Neural cell (in vitro differentiated cells): ENCODE data around the gene KNTC1. TPM values are rescaled to one million over a fixed set of nuclear protein-coding genes. Genes with fewer than 3 reads are reported as not detected.

Experiments
- H2AFZ ChIP-seq: fragments of 200-600, 300-800 bp; sonication (generic), shearing (Covaris generic); 2 replicates; pipeline ENCODE4 v1.6.0; 2014; ENCODE audit warnings: low read depth, mild to moderate bottlenecking, antibody characterized with exemption, low read length, moderate library complexity
- H3F3A ChIP-seq: fragments of 200-600 bp; shearing (Covaris generic); 2 replicates; pipeline ENCODE4 v1.6.1; 2016; ENCODE audit warnings: mild to moderate bottlenecking, moderate library complexity, mixed read lengths, antibody characterized with exemption, low read length; ENCODE audit not compliant: insufficient read depth, poor library complexity, severe bottlenecking
- H3K27ac ChIP-seq: fragments of 200-600, 300-800 bp; sonication (generic), shearing (Covaris generic); 2 replicates; pipeline ENCODE4 v1.5.1; 2014; ENCODE audit warnings: mild to moderate bottlenecking, low read length, moderate library complexity
- H3K27me3 ChIP-seq: fragments of 300-800, 200-600 bp; sonication (generic), shearing (Covaris generic); 2 replicates; pipeline ENCODE4 v1.6.0; 2014; ENCODE audit warnings: mild to moderate bottlenecking, low read depth, low read length, moderate library complexity; ENCODE audit not compliant: insufficient read depth
- H3K36me3 ChIP-seq: fragments of 300-800, 200-600 bp; sonication (generic), shearing (Covaris generic); 2 replicates; pipeline ENCODE4 v1.5.1; 2014; ENCODE audit warnings: mild to moderate bottlenecking, antibody characterized with exemption, low read length, moderate library complexity; ENCODE audit not compliant: insufficient read depth
- H3K4me2 ChIP-seq: fragments of 300-800, 200-600 bp; sonication (generic), shearing (Covaris generic); 2 replicates; pipeline ENCODE4 v1.6.0; 2014; ENCODE audit warnings: mild to moderate bottlenecking, low read length
- H3K4me3 ChIP-seq: fragments of 300-800, 200-600 bp; sonication (generic), shearing (Covaris generic); 2 replicates; pipeline ENCODE4 v1.5.1; 2014; ENCODE audit warnings: mild to moderate bottlenecking, low read length, moderate library complexity
- H3K79me2 ChIP-seq: fragments of 200-600 bp; shearing (Covaris generic); replicated peaks from 2 replicates; pipeline ENCODE4 v1.6.0; 2014; ENCODE audit warnings: mild to moderate bottlenecking, low read length, moderate library complexity; ENCODE audit not compliant: insufficient read depth
- H3K9ac ChIP-seq: fragments of 300-800, 200-600 bp; sonication (generic), shearing (Covaris generic); 2 replicates; pipeline ENCODE4 v1.6.1; 2016; ENCODE audit warnings: mild to moderate bottlenecking, low read length, mixed read lengths
- H3K9me2 ChIP-seq: fragments of 200-600 bp; shearing (Covaris generic); 2 replicates; pipeline ENCODE4 v1.6.1; 2016; ENCODE audit warnings: mild to moderate bottlenecking, low read length, mixed read lengths; ENCODE audit not compliant: insufficient read depth
- H3K9me3 ChIP-seq: fragments of 200-600, 300-800 bp; sonication (generic), shearing (Covaris generic); 2 replicates; pipeline ENCODE4 v1.6.1; 2016; ENCODE audit warnings: mild to moderate bottlenecking, mixed run types, low read length, moderate library complexity, mixed read lengths
- H4K20me1 ChIP-seq: fragments of 200-600 bp; shearing (Covaris generic); 2 replicates; pipeline ENCODE4 v1.6.1; 2016; ENCODE audit warnings: mild to moderate bottlenecking, mixed run types; ENCODE audit not compliant: insufficient read depth
- EP300 ChIP-seq: fragments of 450-650 bp; conservative IDR thresholded peaks from 2 replicates; pipeline ENCODE4 v1.6.1; 2014; ENCODE audit warnings: antibody characterized with exemption, mild to moderate bottlenecking, moderate library complexity; ENCODE audit not compliant: poor library complexity, severe bottlenecking
- EZH2 ChIP-seq: fragments of 200-600, 300-800 bp; shearing (Covaris generic), sonication (generic); IDR thresholded peaks from 2 replicates; pipeline ENCODE4 v1.6.1; 2014; ENCODE audit warnings: antibody characterized with exemption, low read length, borderline replicate concordance, mild to moderate bottlenecking; ENCODE audit not compliant: insufficient read depth, poor library complexity, severe bottlenecking
- MXI1 ChIP-seq: fragments of 450-650 bp; conservative IDR thresholded peaks from 2 replicates; pipeline ENCODE4 v1.6.1; 2014; ENCODE audit warnings: antibody characterized with exemption, mild to moderate bottlenecking; ENCODE audit not compliant: poor library complexity, severe bottlenecking
- POLR2AphosphoS5 ChIP-seq: IDR thresholded peaks from 2 replicates; pipeline ENCODE4 v1.6.1; 2012
- RAD21 ChIP-seq: fragments of 450-650 bp; conservative IDR thresholded peaks from 2 replicates; pipeline ENCODE4 v1.6.1; 2014; ENCODE audit warnings: antibody characterized with exemption, mild to moderate bottlenecking, moderate library complexity
- SMC3 ChIP-seq: fragments of 450-650 bp; conservative IDR thresholded peaks from 2 replicates; pipeline ENCODE4 v1.6.1; 2014; ENCODE audit warnings: antibody characterized with exemption, mild to moderate bottlenecking, moderate library complexity; ENCODE audit not compliant: poor library complexity
- TAF1 ChIP-seq: IDR thresholded peaks from 2 replicates; pipeline ENCODE4 v1.6.1; 2012; ENCODE audit warnings: low read depth
- polyA plus RNA-seq: library from polyadenylated mRNA; depleted of rRNA; stranded (reverse); fragments of >200 nt; gene quantifications from 2 replicates; pipeline ENCODE4 v1.2.3, GENCODE V29; 2014
- TF ChIP-seq, protein P1 (sequence below): IDR thresholded peaks from 2 replicates; pipeline ENCODE4 v1.6.1; 2012; ENCODE audit warnings: borderline replicate concordance
- TF ChIP-seq, protein P2 (sequence below): fragments of 450-650 bp; IDR thresholded peaks from 2 replicates; pipeline ENCODE4 v1.5.1; 2014; ENCODE audit warnings: antibody characterized with exemption, mild to moderate bottlenecking, moderate library complexity; ENCODE audit not compliant: poor library complexity, severe bottlenecking

Gene KNTC1
- polyA plus RNA-seq, 1 donor from 2014 or later = 16.2 TPM

DNA sequence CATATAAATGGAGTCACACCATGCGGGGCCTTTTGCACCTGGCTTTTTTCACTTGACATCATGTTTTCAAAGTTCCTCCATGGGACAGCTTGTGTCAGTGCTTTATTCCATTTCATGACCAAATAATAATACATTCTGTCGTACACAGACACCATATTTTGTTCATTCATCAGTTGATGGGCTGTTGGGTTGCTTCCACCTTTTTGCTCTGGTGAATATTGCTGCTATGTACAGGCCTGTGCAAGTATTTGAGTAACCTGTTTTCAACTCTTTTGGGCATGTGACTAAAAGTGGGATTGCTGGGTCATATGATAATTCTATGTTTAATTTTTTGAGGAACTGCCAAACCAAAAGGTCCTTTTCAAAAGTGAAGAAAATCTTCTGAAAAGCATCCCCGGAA is 129.2 kb downstream of the KNTC1 start:
- no peak overlapping the region for H3K4me2 ChIP-seq
- TF ChIP-seq SMC3 (no peak), EP300 (no peak), RAD21 (no peak), TAF1 (no peak), EZH2 (no peak), POLR2AphosphoS5 (no peak), MXI1 (no peak)
- TF ChIP-seq, protein P1, sequence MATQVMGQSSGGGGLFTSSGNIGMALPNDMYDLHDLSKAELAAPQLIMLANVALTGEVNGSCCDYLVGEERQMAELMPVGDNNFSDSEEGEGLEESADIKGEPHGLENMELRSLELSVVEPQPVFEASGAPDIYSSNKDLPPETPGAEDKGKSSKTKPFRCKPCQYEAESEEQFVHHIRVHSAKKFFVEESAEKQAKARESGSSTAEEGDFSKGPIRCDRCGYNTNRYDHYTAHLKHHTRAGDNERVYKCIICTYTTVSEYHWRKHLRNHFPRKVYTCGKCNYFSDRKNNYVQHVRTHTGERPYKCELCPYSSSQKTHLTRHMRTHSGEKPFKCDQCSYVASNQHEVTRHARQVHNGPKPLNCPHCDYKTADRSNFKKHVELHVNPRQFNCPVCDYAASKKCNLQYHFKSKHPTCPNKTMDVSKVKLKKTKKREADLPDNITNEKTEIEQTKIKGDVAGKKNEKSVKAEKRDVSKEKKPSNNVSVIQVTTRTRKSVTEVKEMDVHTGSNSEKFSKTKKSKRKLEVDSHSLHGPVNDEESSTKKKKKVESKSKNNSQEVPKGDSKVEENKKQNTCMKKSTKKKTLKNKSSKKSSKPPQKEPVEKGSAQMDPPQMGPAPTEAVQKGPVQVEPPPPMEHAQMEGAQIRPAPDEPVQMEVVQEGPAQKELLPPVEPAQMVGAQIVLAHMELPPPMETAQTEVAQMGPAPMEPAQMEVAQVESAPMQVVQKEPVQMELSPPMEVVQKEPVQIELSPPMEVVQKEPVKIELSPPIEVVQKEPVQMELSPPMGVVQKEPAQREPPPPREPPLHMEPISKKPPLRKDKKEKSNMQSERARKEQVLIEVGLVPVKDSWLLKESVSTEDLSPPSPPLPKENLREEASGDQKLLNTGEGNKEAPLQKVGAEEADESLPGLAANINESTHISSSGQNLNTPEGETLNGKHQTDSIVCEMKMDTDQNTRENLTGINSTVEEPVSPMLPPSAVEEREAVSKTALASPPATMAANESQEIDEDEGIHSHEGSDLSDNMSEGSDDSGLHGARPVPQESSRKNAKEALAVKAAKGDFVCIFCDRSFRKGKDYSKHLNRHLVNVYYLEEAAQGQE = no peak
- TF ChIP-seq, protein P2, sequence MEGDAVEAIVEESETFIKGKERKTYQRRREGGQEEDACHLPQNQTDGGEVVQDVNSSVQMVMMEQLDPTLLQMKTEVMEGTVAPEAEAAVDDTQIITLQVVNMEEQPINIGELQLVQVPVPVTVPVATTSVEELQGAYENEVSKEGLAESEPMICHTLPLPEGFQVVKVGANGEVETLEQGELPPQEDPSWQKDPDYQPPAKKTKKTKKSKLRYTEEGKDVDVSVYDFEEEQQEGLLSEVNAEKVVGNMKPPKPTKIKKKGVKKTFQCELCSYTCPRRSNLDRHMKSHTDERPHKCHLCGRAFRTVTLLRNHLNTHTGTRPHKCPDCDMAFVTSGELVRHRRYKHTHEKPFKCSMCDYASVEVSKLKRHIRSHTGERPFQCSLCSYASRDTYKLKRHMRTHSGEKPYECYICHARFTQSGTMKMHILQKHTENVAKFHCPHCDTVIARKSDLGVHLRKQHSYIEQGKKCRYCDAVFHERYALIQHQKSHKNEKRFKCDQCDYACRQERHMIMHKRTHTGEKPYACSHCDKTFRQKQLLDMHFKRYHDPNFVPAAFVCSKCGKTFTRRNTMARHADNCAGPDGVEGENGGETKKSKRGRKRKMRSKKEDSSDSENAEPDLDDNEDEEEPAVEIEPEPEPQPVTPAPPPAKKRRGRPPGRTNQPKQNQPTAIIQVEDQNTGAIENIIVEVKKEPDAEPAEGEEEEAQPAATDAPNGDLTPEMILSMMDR = no peak
- H3K9me3 ChIP-seq = no peaks in the 10 kb centered on the region
- H3K36me3 ChIP-seq = no peaks in the 10 kb centered on the region
- H3K27me3 ChIP-seq = no peaks in the 10 kb centered on the region
- H3K27ac ChIP-seq = no peak overlapping the region
- H3K9me2 ChIP-seq = no peaks in the 10 kb centered on the region
- H3K79me2 ChIP-seq = no peaks in the 10 kb centered on the region
- H3K4me3 ChIP-seq = no peak overlapping the region
- H2AFZ ChIP-seq = no peak overlapping the region
- no peak overlapping the region for H3K9ac ChIP-seq
- H3F3A ChIP-seq = no peaks in the 10 kb centered on the region
- no peaks in the 10 kb centered on the region for H4K20me1 ChIP-seq

DNA sequence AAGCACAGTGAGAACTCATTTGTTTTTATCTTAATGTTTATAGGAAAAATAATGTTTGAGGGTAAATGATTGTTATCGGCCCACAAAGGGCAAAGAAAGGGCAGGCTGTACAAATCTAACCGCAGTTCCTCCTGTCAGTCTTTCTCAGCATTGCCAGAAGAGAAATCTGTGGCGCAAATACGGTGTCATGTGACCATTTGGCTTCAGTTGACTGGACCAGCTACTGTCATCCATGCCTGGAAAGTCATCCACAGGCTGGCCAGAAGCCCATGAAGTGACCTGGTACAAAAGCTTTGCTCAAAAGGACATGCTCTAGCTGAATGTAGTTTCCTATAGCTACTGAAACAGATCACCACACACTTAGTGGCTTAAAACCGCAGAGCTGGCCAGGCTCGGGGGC is 132.5 kb downstream of the KNTC1 start:
- Histone ChIP-seq H4K20me1 (no peaks in the 10 kb centered on the region), H3K9ac (no peak overlapping the region), H3K79me2 (no peaks in the 10 kb centered on the region), H3K9me3 (no peaks in the 10 kb centered on the region), H3K4me3 (no peak overlapping the region), H3K27me3 (no peaks in the 10 kb centered on the region), H3F3A (no peaks in the 10 kb centered on the region), H3K36me3 (no peaks in the 10 kb centered on the region), H3K27ac (no peak overlapping the region), H3K9me2 (no peaks in the 10 kb centered on the region), H3K4me2 (no peak overlapping the region), H2AFZ (no peak overlapping the region)
- TF ChIP-seq EZH2 = no peak
- no peak for TF ChIP-seq MXI1
- TF ChIP-seq, protein P2 = no peak
- TF ChIP-seq TAF1 = no peak
- TF ChIP-seq SMC3 = no peak
- no peak for TF ChIP-seq RAD21
- TF ChIP-seq EP300 = no peak
- TF ChIP-seq POLR2AphosphoS5 = no peak
- TF ChIP-seq, protein P1 = no peak
